LNCAP (cell line): Measurements from ENCODE around the gene ANKS6.

Source experiments
- TF ChIP-seq, protein P1 (sequence below): fragments of 450-650 bp; IDR thresholded peaks from 2 replicates; pipeline ENCODE4 v1.5.1; 2017; ENCODE audit warnings: mild to moderate bottlenecking

The ANKS6 gene

DNA sequence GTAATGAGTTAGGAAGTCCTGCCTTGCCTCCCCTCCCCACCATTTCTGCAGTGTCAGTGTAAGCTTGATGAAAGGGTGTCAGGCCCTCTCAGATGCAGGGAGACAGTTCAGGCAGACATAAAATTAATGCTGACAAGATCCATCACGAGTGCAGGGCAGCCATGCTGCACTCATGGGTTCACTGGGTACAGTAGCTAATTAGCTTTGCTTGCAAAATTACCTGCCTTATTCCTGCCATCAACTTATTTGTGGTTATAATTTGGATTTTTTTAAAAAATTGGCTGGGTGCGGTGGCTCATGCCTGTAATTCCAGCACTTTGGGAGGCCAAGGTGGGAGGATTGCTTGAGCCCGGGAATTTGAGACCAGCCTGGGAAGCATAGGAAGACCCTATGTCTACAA, 29.1 kb upstream of the ANKS6 start:
- TF ChIP-seq, protein P1, sequence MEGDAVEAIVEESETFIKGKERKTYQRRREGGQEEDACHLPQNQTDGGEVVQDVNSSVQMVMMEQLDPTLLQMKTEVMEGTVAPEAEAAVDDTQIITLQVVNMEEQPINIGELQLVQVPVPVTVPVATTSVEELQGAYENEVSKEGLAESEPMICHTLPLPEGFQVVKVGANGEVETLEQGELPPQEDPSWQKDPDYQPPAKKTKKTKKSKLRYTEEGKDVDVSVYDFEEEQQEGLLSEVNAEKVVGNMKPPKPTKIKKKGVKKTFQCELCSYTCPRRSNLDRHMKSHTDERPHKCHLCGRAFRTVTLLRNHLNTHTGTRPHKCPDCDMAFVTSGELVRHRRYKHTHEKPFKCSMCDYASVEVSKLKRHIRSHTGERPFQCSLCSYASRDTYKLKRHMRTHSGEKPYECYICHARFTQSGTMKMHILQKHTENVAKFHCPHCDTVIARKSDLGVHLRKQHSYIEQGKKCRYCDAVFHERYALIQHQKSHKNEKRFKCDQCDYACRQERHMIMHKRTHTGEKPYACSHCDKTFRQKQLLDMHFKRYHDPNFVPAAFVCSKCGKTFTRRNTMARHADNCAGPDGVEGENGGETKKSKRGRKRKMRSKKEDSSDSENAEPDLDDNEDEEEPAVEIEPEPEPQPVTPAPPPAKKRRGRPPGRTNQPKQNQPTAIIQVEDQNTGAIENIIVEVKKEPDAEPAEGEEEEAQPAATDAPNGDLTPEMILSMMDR = no peak

DNA sequence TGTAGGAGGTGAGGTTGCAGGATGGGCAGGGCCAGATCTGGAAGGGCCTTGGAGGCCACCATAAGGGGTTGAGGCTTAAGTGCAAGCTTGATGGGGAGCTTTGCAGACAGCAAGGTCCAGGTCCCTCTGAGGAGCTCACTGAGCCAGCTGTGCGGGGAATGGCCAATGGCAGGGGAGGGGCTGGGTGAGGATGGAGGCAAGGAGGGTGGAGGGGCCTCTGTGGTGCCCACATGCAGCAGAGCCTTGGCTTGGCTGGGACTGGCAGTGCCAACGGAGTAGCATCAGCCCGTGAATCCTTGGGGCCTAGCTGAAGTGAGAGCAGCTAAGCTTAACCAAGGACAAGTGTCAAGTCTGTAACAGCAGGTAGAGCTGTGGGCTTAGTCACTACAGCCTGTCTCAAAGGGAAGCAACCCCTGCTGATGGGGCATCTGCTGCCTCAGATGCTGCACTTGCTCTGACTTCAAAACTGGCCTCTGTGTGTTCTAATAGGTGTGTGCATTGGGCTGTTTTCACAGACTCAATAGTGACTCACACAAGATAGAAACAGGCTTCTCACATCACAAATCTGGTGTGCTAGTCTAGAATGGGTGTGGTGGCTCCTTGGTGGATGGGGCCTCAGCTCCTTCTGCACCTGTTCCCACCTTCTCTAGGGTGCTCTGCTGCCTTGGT, 27.4 kb upstream of the ANKS6 start:
- TF ChIP-seq, protein P1 = no peak

DNA sequence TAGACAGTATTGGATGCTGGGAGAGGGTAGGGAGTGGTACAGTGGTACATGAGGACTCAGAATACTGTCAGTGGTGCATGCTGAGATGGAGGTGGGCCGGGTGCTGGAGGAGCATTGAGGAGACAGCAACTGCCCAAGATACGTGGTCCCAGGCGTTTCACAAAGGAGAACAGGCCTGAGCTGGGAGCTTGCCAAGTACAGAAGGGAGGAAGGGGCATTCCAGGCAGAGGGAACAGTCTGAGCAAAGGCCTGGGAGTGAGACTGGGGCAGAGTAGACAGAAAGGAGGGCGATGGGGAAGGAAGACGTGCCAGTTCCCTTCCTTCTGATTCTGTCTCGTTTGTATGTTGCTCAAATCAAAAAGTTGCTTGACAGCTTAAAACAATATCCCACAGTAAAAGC, 26.3 kb upstream of the ANKS6 start:
- TF ChIP-seq, protein P1 = no peak

DNA sequence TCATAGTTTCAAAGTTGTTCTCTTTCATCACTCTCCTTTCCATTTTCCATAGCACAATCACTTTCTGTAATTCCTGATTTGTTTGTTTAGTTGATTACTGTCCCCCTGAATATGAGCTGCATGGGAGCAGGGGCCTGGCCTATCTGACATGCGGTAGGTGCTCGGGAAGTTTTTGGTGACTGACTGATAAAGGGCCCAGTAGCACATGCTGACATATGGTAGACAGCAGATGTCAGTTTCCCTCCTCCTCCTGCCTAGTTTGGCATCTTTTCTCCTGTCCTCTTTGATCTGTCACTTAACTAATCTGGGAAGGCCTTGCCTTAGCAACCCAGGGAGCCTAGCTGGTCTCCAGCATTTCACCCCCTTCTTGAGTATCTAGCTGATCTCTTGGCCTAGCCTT, 25.5 kb upstream of the ANKS6 start:
- TF ChIP-seq, protein P1 = no peak

DNA sequence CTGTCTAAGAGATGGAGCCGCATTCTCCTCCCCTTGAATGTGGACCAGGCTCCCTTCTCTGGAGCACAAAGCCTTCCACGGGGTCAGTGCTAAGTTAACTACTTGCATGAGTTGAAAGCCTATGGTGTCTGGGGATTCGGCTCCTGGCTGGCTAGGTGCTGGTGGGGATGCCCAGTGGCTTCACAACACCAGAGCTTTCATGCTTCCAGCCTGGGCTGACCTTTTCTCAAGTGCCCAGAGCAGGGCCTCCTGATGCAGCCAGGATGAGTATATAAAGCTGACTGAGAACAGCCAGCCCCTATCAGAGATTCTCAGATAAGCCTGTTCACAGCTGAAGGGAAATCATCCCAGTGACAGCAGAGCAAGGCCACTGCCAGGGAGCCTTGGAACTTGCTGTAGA, 22.9 kb upstream of the ANKS6 start:
- TF ChIP-seq, protein P1 = no peak

DNA sequence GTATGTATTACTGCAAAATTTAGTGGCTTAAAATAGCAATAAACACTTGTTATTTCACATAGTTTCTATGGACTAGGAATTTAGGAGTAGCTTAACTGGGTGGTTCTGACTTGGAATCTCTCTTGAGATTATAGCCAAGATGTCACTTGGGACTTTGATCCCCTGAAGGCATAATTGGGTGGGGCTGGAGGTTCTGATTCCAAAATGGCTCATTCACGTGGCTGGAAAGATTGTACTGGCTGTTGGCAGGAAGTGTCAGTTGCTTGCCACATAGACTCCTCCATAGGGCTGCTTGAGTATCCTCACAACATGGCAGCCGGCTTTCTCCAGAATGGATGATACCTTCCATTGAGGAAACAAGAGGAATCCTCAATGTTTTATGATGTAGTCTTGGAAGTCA, 22.4 kb upstream of the ANKS6 start:
- TF ChIP-seq, protein P1 = no peak

DNA sequence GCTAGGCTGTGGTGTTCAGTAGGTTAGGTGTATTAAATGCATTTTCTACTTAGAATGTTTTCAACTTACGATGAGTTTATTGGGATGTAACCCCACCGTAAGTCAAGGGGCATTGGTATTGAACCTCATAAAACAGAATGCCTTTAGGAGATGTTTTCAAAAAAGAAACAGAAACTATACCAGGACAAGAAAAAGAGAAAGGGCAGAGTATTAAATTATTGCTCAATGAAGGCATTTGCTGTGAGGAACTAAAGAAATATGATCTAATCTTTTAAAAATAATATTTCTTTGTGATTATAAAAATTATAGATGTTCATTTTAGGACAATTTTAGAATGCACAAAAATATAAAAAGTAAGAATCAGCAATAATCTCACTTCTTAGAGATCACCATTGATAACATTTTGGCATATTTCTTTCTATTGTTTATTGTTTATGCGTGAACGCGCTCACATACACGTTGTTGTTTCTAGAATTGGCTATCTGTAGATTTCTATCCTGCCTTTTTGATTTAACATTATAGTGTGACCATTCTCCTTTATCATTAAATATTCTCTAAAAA, 19.1 kb upstream of the ANKS6 start:
- TF ChIP-seq, protein P1 = no peak
